Kasumi-1 (cell line): ENCODE measurements around the gene CRADD.
A peak's percentile ranks its signal among the peaks of the same experiment; 100 is the strongest.
"Not testable (repeated sequence)": the region's sequence is repeated elsewhere in the genome, so short reads cannot be mapped to it uniquely, and the experiment has no call there.

Source experiments
- DNase-seq, 2 experiments: peaks; one replicate each; lab custom pipeline; 2025; lab: John Stamatoyannopoulos, UW

The CRADD gene

DNA sequence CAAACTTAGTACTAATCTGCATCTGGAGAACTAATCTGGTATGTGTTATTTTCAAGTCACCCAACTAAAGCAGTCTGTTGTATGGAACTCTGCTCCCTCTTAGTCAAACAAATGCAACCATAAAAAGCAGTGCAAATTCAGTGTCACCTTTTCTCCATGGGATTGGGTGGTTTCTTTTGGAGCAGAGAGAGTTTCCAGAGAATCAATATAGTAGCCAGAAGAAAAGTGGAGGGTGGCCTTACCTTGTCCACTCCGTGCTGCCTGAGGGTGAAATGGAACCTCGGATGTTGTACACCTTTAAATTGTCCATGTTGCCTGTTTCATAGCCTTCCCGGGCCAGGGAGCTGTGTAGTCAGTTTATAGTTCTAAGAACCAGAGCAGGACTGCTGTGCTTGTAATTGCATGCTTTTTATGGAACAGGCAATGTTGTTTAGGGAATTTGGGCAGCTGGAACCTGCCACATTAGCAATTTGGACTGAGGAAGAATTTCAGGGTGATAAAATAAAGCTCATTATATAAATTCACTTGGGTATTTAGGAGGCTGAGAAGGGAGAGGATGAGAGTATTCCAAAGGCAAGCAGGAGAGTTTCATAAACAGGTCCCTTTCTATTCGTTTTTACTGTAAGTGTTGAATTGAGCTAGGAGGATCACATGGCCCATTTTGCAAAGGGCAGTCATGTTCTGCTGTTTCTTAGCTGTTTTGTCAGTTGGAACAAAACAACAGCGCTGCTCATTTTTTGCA is 60.5 kb downstream of the CRADD start:
- DNase-seq: no peak

DNA sequence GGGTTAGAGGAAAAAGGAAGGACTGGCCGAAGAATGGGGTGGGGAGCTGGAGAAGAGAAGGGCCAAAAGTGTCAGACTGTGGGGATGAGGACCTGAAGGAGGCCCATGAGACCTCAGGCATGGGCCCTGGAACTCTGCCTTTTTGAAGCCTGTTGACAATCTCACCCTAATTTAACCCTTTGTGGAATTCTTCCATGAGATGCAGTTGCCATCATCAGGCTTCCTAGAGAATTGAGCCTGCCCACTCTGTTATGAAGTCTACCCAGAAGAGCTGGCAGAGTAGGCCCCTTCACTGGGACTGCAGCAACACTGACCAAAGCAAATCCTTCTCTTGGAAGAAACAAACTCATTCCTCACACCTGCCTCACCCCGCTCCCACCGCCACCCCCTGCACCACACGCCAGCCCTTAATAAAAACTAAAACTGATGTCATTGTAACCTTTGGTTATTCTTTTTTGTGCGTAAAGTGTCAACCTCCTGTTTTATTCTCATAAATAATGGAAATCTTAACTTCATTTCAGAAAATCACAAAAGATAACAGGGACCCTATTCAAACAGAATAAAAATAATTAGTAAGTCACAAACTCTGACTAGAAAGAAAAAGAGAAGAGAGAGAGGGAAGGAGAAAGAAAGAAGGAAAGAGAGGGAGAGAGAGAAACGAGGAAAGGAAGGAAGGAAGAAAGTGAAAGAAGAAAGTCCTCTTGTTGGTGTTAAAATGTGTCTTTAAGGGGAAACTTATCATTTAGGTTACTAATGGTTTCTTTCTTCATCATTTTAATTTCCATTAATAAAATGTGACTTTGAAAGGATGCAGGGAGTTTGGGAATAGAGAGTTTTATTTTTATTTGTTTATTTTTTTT is 61.3 kb downstream of the CRADD start:
- no peak for DNase-seq

DNA sequence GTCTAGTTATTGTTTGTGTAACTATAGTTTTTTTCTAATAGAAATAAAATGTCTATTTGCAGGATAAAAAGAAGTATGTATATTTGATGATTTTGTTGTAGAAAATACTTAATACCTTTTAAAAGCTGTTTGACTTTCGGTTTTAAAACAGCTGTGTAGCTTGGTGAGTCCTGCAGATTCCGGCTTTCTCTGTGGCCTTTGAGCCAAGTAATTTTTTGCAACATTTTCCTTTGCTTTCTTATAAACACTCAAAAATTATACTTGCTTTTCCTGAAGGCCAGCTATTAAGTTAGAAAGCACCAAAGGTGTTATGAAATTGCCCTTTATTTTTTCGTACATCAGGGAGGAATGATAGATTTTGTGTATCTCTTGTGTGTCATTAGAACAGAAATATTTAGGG is 63.6 kb downstream of the CRADD start:
- DNase-seq: no peak

DNA sequence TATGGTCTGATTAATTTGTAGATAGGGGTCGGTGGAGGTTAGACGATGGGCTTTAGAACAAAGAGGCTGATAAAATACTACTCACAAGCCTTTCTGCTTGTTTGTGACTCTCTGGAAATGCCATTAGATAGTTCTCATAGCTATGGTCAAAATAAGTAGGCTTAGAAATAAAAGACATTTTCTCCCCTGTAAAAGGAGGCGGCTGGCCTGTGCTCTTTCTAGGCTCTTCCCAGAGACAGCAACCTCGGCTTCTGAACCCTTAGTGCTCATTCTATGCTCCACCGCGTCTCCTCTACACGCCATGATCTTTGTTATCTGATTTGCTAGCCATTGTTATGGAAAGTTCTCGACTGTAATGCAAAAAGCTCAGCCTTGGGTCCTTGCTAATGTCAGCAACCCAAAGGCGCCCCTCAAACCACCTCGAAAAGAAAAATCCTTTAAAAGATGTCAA is 64.5 kb downstream of the CRADD start:
- DNase-seq: peak in 1 of 2 experiments; percentile 46

DNA sequence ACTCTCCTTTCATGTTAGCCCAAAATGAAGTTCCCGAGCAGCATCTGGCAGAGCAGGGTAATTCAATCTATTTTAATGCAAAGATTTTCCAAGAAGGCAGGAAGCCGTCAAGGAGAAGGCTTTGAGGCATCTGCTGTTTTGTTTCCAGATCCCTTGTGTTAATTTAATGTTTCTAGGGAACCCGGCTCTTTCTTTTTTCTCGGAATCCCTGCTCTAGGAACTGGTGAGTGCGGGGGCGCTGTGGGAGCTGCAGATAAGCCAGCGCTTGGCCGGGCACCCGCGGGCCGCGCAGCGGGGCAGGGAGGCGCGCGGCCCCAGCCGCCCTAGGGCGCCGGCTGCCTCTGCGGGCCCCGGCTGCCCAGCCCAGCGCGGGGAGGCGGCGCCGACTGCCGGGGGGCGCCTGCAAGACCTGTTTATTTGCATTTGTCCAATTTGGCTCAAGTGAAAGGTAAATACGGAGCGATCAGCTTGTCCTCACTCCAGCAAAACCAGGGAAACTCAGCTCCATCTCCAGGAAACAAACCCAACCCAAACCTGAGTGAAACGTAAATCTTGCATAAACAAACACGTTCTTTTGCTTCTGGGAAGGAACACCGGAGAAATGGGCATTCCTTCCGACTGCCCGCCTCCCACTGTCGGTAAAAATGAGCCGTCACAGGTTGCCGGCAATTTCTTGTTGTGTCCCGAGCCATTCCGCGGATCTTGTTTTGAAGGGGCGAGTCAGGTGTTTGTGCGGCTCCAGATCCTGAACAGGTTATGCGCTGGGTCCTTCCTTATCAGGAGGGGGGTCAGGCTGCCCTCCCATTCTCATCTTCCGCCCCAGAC is 65.1 kb downstream of the CRADD start:
- peak; percentile 20 to 46 for DNase-seq

DNA sequence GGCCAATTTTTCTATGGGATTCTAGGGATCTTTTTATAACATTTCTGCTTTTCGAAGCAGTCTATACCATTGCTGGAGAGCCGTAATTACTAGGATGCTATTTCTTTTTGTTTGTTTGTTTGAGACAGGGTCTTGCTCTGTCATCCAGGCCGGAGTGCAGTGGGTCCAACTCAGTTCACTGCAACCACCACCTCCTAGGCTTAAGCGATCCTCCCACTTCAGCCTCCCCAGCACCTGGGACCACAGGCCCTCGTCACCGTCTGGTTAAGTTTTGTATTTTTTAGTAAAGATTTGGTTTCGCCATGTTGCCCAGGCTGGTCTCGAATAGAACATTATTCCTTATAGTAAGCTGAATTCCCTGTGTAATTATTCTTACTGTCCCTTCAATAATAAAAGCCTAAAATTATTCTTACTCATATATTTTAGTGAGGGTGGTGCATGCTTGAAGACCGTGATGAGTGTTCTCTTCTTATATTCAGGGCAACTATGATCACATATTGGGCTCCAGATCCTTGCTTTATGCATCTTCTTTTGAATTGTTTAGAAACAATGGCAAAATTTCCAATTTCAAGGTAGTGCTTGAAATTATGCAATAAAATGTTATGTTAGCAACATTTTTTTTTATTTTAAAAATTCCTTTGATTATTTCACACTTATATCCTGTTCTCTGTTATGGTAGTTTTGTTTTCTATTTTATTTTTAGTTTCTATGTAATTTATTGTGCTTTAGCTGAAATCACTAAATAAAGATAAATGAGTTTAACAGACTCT is 66.2 kb downstream of the CRADD start:
- DNase-seq: no peak

DNA sequence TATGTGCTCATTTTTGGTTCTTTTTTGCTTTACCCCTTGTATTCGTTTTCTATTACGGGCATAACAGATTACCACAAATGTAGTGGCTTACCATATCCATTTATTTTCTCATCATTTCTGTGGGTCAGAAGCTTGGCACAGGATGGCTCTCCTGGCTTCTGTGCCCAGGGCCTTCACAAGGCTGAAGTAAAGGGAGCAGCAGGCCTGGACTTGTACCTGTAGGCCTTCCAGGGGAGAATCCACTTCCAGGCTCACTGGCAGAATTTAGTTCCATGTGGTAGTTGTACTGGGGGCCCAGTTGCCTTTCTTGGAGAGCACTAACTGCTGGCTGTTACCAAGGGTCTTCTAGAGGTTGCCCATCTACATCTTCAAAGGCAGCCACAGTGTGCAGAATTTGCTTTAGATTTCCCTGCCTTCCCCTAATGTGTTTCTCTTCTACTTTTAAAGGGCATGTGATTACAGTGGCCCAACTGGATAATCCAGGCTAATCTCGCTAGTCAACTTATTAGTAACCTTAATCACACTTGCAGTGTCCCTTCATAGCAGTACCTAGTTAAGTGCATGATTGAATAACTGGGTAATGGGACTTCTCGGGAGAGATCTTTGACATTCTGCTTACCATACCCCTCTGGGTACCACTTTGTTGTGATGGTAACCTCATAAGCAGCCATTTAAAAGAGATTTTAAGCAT is 67.0 kb downstream of the CRADD start:
- DNase-seq: no peak

DNA sequence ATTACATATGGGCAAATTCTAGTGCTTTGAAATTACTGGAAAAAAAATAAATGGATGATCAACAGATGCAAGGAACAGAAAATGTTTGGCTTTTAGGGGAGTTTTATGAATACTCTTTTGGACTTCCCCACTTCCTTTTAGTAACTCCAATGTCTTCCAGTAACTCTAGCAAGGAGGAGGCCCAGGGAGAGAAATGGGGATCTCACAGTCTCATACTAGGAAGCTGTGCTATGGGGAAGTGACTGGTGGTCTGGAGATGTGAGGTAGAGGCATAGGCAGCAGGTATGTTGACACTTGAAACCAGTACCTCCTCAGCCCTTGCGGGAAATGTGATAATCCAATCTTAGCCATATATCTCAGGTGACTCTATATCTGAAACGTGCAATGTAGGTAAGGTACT is 68.1 kb downstream of the CRADD start:
- peak in 1 of 2 experiments; percentile 20 for DNase-seq

DNA sequence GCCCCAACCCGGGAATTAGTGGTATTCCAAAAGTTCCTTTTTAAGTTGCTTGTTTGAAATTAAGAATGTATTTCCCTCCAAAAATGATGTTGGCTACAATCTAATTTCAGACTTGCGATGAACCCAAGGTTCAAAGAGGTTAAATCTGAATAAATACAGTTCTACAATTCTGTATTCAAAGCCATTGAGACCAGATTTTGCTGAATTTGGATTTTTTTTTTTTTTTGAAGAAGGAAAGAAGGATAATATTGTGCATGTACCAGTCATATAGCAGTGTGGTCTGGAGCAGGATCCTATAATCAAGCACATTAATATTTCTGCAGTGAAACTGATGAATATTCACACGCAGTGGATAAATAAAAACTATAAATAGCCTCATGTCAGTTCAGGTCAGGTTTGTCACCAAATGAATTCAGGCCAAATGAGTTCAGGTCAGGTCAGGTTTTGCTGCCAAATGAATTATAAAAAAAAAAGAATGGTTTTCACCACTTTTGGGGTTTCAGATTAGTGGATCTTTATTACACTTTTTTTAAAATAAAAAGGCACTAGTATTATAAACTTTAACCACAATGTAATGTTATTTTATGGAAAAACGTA is 69.5 kb downstream of the CRADD start:
- no peak for DNase-seq

DNA sequence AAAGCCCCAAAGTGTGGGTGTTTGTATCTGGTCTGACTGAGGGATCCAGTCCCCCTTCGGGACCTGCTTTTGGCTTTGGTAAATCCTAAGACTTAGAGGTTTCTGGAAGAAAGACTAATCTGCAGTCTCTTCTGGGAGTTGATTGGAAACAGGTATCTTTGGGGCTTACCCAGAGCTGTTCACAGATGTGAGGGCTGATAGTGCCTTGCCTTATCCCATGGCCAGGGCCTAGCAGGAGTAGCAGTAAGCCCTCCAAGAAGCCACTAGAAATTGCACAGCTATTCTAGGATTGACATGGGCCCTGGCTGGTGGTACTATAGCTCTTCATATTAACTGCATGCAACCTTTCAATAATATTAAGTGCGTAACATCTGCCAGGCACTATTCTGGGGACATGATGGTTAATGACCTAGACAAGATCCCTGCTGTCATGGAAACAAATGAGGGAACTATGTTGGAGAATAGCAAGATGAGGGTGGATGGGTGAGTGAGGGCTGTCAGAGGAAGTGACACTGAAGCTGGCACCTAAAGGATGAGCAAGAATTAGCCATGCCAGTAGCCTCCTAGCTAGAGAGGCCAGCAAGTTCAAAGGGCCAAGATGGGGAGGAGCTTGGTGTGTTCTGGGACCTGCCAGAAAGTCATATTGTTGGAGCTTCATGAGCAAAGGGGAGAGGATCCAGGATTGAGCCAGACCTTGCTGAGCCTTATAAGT is 71.7 kb downstream of the CRADD start:
- no peak for DNase-seq

DNA sequence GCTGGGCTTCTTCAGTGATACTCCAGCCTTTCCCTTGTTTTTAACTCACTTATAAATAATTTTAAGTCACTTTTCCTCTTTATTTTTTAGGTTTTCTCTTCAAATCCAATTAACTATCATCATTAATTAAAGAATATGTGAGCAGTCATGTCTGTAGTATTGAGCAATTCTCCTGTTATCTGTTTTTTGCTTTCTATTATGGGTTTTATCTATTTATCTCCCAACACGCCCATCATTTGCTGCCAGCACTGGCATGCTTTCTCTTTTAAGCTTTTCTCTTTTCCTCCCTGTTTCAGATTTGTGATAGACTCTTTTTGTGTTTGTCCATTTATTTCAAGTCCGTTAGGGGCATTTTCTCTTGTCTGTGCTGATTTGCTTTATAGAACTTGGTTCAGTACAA is 72.3 kb downstream of the CRADD start:
- no peak for DNase-seq

DNA sequence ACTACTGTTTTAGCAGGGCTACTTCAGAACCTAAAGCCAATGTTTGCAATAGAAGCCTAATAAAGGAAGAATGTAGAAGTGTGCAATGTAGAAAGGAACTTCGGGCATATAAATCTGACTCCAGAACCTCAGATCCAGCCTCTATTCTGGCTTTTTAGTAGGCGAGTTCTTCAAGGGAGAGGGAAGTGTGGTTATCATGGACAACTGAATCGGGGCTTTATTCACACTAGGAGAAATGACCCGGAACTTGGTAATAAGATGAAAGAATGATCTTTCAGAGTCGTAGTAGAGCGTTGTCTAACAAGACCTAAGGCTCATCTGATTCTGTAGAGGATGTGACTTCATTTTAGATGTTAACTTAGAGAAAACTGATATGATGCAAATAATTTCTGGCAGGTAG is 72.9 kb downstream of the CRADD start:
- DNase-seq: no peak

DNA sequence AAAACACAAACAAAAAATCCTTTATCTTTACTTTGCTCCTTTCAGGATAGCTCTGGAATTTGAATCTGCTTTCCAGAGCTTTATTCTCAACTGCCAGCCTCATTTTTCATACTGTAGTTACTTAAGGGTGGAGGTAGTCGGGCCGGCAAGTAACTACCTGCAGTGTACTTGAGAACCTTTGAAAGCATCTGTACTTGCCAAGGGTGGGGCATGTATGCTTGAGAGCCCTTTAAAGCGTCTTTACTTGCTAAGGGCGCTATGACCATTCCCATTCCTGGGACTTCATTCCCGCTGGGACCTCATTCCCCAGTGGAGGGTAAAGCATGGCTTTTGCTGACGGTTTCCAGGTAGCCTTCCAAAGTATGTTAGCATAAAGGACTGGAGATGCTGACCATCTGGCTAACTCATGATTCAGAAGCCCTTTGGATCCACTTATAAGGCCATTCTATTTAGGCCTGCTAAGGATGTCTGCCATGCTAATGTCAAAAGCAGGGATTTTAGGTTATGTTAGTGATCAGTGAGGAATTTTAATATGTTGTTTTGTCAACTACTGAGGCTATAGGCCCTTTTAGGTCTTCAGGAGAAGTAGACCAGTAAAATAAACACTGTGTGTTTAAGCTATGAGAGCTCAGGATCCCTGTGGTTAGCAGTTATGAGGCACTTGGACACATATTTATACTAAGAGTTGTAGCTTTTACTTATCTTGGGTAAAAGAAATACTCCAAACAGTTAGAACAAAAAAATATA is 74.9 kb downstream of the CRADD start:
- DNase-seq: no peak

DNA sequence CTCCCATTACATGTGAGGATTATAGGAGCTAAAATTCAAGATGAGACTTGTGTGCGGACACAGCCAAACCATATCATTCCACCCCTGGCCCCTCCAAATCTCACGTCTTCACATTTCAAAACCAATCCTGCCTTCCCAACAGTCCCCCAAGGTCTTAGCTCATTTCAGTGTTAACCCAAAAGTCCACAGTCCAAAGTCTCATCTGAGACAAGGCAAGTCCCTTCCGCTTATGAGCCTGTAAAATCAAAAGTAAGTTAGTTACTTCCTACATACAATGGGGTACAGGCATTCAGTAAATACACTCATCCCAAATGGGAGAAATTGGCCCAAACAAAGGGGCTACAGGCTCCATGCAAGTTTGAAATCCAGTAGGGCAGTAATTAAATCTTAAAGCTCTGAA is 76.1 kb downstream of the CRADD start:
- no peak for DNase-seq

DNA sequence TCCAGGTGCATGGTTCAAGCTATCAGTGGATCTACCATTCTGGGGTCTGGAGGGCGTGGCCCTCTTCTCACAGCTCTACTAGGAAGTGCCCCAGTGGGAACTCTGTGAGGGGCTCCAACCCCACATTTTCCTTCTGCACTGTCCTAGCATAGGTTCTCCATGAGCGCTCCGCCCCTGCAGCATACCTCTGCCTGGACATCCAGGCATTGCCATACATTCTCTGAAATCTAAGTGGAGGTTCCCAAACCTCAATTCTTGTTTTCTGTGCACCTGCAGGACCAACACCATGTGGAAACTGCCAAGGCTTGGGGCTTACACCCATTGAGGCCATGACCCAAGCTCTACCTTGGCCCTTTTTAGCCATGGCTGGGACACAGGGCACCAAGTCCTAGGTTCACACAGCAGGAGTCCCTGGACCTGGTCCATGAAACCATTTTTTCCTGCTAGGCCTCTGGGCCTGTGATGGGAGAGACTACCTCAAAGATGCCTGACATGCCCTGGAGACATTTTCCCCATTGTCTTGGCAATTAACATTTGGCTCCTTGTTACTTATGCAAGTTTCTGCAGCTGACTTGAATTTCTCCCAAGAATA is 76.8 kb downstream of the CRADD start:
- DNase-seq: no peak

DNA sequence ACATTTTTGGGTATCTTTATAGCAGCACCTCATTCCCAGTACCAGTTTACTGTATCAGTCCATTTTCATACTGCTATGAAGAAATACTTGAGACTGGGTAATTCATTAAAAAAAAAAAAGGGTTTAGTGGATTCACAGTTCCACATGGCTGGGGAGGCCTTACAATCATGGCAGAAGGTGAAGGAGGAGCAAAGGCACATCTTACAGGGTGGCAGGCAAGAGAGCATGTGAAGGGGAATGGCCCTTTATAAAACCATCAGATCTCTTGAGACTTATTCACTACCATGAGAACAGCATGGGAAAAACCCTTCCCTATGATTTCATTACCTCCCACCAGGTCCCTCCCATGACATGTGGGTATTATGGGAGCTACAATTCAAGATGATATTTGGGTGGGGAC is 77.7 kb downstream of the CRADD start:
- not testable (repeated sequence) for DNase-seq

DNA sequence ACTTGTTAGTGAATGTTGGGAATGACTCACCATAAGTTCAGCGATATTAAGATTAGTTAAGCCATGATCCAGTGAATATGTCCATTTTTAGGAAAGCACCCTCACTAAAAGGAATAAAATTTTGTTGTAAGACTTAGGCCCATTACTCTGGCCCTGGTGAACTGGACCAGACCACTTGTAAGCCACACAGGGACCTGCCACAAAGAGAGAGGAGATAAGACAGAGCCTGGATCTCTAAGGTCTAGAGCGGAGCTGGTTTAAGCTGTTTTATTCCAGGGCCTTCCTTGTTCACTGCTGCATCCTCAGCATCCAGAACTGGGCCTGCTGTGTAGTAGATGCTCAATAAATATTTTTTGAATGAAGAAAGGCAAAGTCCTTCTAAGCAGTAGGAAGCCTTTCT is 79.1 kb downstream of the CRADD start:
- no peak for DNase-seq

DNA sequence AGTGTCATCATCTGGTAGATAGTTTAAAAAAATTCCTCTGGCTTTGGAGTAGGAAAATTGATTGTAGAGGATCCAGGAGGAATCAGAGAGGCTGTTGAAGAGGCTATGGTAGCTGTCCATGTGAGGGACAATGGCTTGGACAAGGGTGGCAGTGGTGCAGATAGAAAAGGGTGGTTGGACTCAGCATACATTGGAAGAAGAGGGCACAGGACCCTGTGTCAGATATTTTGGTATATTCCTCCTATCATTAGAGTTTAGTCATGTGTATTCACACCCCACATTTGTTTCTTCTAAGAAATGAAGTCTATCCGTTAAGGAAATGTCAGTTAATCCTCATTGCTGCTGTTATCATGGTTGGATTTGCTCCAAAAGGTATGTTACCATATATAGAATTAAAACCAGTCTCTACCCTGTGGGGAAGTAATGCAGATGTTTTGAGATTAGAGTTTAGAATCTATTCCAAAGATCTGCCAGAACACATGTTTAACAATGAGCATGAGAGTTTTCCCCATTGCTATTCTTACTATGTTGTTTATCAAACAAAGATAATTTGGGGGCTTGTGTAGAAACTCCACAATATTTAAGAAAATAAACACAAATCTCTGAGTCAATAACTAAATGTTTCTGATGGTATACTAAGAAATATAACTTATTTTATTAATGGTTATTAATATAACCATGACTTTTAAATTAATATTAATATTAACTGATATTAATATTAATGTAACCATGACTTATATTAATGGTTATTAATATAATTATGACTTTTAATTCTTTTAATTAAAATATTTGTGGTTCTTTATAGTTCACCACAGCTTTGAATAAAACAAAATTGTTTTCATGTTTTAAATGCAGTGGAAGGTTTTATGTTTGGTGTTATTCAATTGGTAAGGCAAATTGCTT is 80.9 kb downstream of the CRADD start:
- DNase-seq: peak in 1 of 2 experiments; percentile 23
